Smooth muscle cell (in vitro differentiated cells): Measurements from ENCODE around the gene FRMD4A. TPM values are rescaled to one million over a fixed set of nuclear protein-coding genes. Genes with fewer than 3 reads are reported as not detected.

Experiments used
- DNase-seq: peaks from one replicate; lab custom pipeline; 2025; ENCODE audit not compliant: unreplicated experiment; lab: John Stamatoyannopoulos, UW
- H2AFZ ChIP-seq: fragments of 200-600 bp; sonication (generic); 2 replicates; pipeline ENCODE4 v1.6.0; 2016; ENCODE audit warnings: antibody characterized with exemption, low read depth, mild to moderate bottlenecking
- H3F3A ChIP-seq: fragments of 200-600 bp; sonication (generic); 2 replicates; pipeline ENCODE4 v1.6.0; 2017; ENCODE audit warnings: antibody characterized with exemption, low read depth
- H3K27ac ChIP-seq: fragments of 200-600 bp; sonication (generic); 2 replicates; pipeline ENCODE4 v1.5.1; 2016; ENCODE audit warnings: low read depth, mild to moderate bottlenecking
- H3K27me3 ChIP-seq: fragments of 200-600 bp; sonication (generic); 2 replicates; pipeline ENCODE4 v1.6.1; 2016; ENCODE audit warnings: low read depth, mild to moderate bottlenecking
- H3K36me3 ChIP-seq: fragments of 200-600 bp; sonication (generic); 2 replicates; pipeline ENCODE4 v1.5.1; 2016; ENCODE audit warnings: low read depth
- H3K4me1 ChIP-seq: fragments of 200-600 bp; sonication (generic); 2 replicates; pipeline ENCODE4 v1.5.1; 2016; ENCODE audit warnings: low read depth
- H3K4me2 ChIP-seq: fragments of 200-600 bp; sonication (generic); 2 replicates; pipeline ENCODE4 v1.6.0; 2016; ENCODE audit warnings: mild to moderate bottlenecking
- H3K4me3 ChIP-seq: fragments of 200-600 bp; sonication (generic); 2 replicates; pipeline ENCODE4 v1.5.1; 2016; ENCODE audit warnings: mild to moderate bottlenecking
- H3K79me2 ChIP-seq: fragments of 200-600 bp; sonication (generic); 2 replicates; pipeline ENCODE4 v1.6.0; 2016; ENCODE audit warnings: low read depth, mild to moderate bottlenecking
- H3K9ac ChIP-seq: fragments of 200-600 bp; sonication (generic); 2 replicates; pipeline ENCODE4 v1.6.0; 2016; ENCODE audit warnings: low read depth
- H3K9me3 ChIP-seq: fragments of 200-600 bp; sonication (generic); replicated peaks from 2 replicates; pipeline ENCODE4 v1.5.1; 2016; ENCODE audit warnings: low read depth
- H4K20me1 ChIP-seq: fragments of 200-600 bp; sonication (generic); 2 replicates; pipeline ENCODE4 v1.6.0; 2016; ENCODE audit warnings: low read depth
- WGBS: methylation state at CpG from one replicate; pipeline ENCODE4 v1.1.7; 2016; ENCODE audit warnings: low lambda C conversion rate; 5-methylcytosine and 5-hydroxymethylcytosine counted together
- polyA plus RNA-seq: library from polyadenylated mRNA; unstranded; fragments of >200 nt; fragmentation: Nextera tagmentation; extraction: Ambion mirVana; gene quantifications from 2 replicates; pipeline ENCODE4 v1.2.1, GENCODE V29; 2016
- total RNA-seq: library from RNA; depleted of rRNA; stranded (reverse); fragments of >200 nt; gene quantifications from 2 replicates; pipeline ENCODE4 v1.2.3, GENCODE V29; 2014
- TF ChIP-seq, protein P1 (sequence below): fragments of 200-600 bp; sonication (generic); IDR thresholded peaks from 2 replicates; pipeline ENCODE4 v1.5.1; 2017; ENCODE audit warnings: borderline replicate concordance, mild to moderate bottlenecking, antibody characterized with exemption; ENCODE audit not compliant: insufficient read depth, poor library complexity, severe bottlenecking

FRMD4A gene
- total and polyA plus RNA-seq, 2 experiments from 2014 or later = 3.0 to 5.4 TPM

DNA sequence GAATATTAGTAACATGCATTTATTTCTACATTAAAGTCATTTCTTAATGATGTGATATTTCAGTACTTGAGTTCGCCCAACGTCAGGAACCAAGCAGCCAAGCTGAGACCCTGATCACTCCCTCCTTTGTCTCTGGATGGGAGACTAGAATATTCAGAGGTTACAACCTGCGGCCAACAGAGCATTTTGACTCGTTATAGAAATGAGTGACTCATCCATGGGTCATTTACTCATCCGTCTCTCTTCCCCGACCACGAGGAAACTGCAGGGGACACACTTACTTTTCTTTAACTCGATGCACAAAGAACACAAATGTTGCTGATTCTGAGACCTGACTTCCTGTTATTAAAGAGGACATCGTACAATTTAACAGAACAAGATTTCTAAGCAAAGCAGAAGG, 343.3 kb downstream of the FRMD4A start:
- WGBS = 33% methylated on average over 9 of the region's 9 CpGs
- H3K4me2 ChIP-seq = peak overlapping the region; percentile 6
- no peak overlapping the region for H3K4me3 ChIP-seq
- no peaks in the 10 kb centered on the region for H4K20me1 ChIP-seq
- H3F3A ChIP-seq = no peaks in the 10 kb centered on the region
- H3K9ac ChIP-seq = no peak overlapping the region
- DNase-seq = no peak
- TF ChIP-seq, protein P1, sequence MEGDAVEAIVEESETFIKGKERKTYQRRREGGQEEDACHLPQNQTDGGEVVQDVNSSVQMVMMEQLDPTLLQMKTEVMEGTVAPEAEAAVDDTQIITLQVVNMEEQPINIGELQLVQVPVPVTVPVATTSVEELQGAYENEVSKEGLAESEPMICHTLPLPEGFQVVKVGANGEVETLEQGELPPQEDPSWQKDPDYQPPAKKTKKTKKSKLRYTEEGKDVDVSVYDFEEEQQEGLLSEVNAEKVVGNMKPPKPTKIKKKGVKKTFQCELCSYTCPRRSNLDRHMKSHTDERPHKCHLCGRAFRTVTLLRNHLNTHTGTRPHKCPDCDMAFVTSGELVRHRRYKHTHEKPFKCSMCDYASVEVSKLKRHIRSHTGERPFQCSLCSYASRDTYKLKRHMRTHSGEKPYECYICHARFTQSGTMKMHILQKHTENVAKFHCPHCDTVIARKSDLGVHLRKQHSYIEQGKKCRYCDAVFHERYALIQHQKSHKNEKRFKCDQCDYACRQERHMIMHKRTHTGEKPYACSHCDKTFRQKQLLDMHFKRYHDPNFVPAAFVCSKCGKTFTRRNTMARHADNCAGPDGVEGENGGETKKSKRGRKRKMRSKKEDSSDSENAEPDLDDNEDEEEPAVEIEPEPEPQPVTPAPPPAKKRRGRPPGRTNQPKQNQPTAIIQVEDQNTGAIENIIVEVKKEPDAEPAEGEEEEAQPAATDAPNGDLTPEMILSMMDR = no peak
- no peaks in the 10 kb centered on the region for H3K9me3 ChIP-seq
- H3K4me1 ChIP-seq = peaks cover 5% of the 10 kb centered on the region
- no peak overlapping the region for H2AFZ ChIP-seq
- H3K27ac ChIP-seq = peak overlapping the region; percentile 44
- peaks cover 10% of the 10 kb centered on the region for H3K27me3 ChIP-seq
- no peaks in the 10 kb centered on the region for H3K79me2 ChIP-seq
- H3K36me3 ChIP-seq = no peaks in the 10 kb centered on the region

DNA sequence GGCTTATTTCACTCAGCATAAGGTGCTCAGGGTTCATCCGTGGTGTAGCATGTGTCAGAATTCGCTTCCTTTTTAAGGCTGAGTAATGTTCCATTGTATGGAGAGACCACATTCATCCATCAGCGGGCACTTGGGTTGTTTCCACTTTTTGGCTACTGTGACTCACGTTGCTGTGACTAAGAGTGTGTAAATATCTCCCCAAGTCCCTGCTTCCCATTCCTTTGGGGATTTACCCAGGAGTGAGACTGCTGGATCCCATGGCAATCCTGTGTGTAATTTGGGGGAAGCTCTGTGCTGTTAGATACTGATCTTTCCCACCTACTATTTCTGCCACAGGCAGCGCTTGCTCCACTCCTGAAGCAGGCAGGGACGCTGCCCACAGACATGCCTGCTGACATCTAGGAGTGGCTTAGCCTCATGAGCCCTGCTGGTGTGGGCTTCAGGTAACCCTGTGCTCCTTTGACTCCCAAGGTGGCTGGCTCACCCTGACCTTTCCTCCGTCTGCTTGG, 346.0 kb downstream of the FRMD4A start:
- H3F3A ChIP-seq = no peaks in the 10 kb centered on the region
- H3K27ac ChIP-seq = no peak overlapping the region
- no peak for DNase-seq
- no peak overlapping the region for H2AFZ ChIP-seq
- H4K20me1 ChIP-seq = no peaks in the 10 kb centered on the region
- no peaks in the 10 kb centered on the region for H3K27me3 ChIP-seq
- H3K4me2 ChIP-seq = peak overlapping the region; percentile 3
- H3K9me3 ChIP-seq = no peaks in the 10 kb centered on the region
- no peaks in the 10 kb centered on the region for H3K79me2 ChIP-seq
- 48% methylated on average over 7 of the region's 7 CpGs for WGBS
- TF ChIP-seq, protein P1 = no peak
- no peak overlapping the region for H3K4me3 ChIP-seq
- no peak overlapping the region for H3K9ac ChIP-seq
- no peaks in the 10 kb centered on the region for H3K36me3 ChIP-seq
- no peaks in the 10 kb centered on the region for H3K4me1 ChIP-seq

DNA sequence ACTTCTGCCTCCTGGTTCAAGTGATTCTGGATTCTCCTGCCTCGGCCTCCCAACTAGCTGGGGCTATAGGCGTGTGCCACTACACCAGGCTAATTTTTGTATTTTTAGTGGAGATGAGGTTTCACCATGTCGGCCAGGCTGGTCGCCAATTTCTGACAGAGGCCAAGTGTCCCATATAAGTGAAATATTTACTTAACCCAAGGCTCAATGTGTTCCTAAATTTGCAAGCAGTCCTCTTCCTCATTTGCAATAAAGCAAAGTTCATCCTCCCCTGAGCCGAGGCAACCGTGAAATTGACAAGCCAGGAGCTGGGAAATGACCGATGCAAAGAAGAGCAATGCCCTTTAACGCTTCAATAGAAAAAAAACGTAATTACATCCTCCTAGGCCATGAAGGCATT, 347.7 kb downstream of the FRMD4A start:
- DNase-seq = no peak
- 97% methylated on average over 9 of the region's 9 CpGs for WGBS
- peaks cover 4% of the 10 kb centered on the region for H3K4me1 ChIP-seq
- H3K79me2 ChIP-seq = no peaks in the 10 kb centered on the region
- H3F3A ChIP-seq = no peaks in the 10 kb centered on the region
- no peaks in the 10 kb centered on the region for H3K27me3 ChIP-seq
- no peak overlapping the region for H3K4me2 ChIP-seq
- H2AFZ ChIP-seq = no peak overlapping the region
- TF ChIP-seq, protein P1 = no peak
- H4K20me1 ChIP-seq = no peaks in the 10 kb centered on the region
- H3K36me3 ChIP-seq = no peaks in the 10 kb centered on the region
- no peak overlapping the region for H3K9ac ChIP-seq
- no peaks in the 10 kb centered on the region for H3K9me3 ChIP-seq
- no peak overlapping the region for H3K27ac ChIP-seq
- H3K4me3 ChIP-seq = no peak overlapping the region

DNA sequence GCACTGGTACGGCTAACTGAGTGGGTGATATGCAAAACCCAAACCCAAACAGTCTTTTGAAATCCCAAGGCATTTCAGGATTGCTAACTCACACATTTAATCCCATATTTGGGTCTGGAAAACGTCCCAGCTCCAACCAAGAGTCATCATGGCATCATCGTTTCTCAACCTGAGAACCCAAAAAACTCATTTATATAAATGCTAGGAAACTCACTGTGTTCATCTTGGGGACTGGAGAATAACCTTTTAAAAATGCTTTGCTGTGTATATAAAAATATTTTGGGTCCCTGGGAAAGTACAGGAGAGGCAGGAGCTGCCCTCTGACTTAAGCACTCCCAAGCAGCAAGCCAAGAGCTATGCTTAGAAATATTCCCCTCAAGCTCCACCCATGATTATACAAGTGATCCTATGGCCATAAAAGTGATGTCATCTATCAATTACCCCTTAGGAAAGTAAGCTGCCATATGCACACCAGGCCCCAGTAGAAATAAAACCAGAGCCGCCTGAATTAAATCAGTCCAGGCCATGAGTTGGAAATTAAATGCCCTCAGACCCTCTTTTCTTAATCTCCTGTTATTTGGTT, 352.1 kb downstream of the FRMD4A start:
- peak overlapping the region; percentile 22 for H3K27ac ChIP-seq
- H3K4me1 ChIP-seq = peaks cover 12% of the 10 kb centered on the region
- no peak overlapping the region for H2AFZ ChIP-seq
- H3K4me3 ChIP-seq = no peak overlapping the region
- no peaks in the 10 kb centered on the region for H3K27me3 ChIP-seq
- 31% methylated on average over 4 of the region's 4 CpGs for WGBS
- no peaks in the 10 kb centered on the region for H3K9me3 ChIP-seq
- peak overlapping the region; percentile 44 for H3K4me2 ChIP-seq
- H4K20me1 ChIP-seq = no peaks in the 10 kb centered on the region
- TF ChIP-seq, protein P1 = no peak
- H3K36me3 ChIP-seq = no peaks in the 10 kb centered on the region
- DNase-seq = no peak
- H3K79me2 ChIP-seq = no peaks in the 10 kb centered on the region
- H3K9ac ChIP-seq = no peak overlapping the region
- H3F3A ChIP-seq = no peaks in the 10 kb centered on the region
